AG08396 (cell line): ENCODE results near the gene PSMC1.

Source experiments
- DNase-seq: peaks from one replicate; pipeline ENCODE4 v3.0.0; 2012; ENCODE audit warnings: low spot score, mixed read lengths

The PSMC1 gene

GRCh38 chr14:90302529-90303303 is 46.4 kb downstream of the PSMC1 start:
- no peak for DNase-seq

GRCh38 chr14:90303473-90303872 is 47.1 kb downstream of the PSMC1 start:
- no peak for DNase-seq

- no peak for DNase-seq
Measured at GRCh38 chr14:90304502-90304901, 48.1 kb downstream of the PSMC1 start.

GRCh38 chr14:90305176-90305601 is 48.8 kb downstream of the PSMC1 start:
- DNase-seq = no peak

- no peak for DNase-seq
Measured at GRCh38 chr14:90308561-90308960, 52.2 kb downstream of the PSMC1 start.

- no peak for DNase-seq
Measured at GRCh38 chr14:90317286-90317685, 60.9 kb downstream of the PSMC1 start.

- DNase-seq = no peak
Measured at GRCh38 chr14:90318016-90318415, 61.7 kb downstream of the PSMC1 start.

- peak; percentile 16 for DNase-seq
Measured at GRCh38 chr14:90319173-90319572, 62.8 kb downstream of the PSMC1 start.

- no peak for DNase-seq
Measured at GRCh38 chr14:90319634-90320541, 63.5 kb downstream of the PSMC1 start.

- DNase-seq = no peak
Measured at GRCh38 chr14:90321891-90322290, 65.5 kb downstream of the PSMC1 start.
